ENCODE measurements around the gene TNNT3. TPM values are rescaled to one million over a fixed set of nuclear protein-coding genes. Genes with fewer than 3 reads are reported as not detected.
"Not testable (repeated sequence)": the region's sequence is repeated elsewhere in the genome, so short reads cannot be mapped to it uniquely, and the experiment has no call there.

The TNNT3 gene
- total RNA-seq, 1 experiment from 2014 or later, result not detected

DNA sequence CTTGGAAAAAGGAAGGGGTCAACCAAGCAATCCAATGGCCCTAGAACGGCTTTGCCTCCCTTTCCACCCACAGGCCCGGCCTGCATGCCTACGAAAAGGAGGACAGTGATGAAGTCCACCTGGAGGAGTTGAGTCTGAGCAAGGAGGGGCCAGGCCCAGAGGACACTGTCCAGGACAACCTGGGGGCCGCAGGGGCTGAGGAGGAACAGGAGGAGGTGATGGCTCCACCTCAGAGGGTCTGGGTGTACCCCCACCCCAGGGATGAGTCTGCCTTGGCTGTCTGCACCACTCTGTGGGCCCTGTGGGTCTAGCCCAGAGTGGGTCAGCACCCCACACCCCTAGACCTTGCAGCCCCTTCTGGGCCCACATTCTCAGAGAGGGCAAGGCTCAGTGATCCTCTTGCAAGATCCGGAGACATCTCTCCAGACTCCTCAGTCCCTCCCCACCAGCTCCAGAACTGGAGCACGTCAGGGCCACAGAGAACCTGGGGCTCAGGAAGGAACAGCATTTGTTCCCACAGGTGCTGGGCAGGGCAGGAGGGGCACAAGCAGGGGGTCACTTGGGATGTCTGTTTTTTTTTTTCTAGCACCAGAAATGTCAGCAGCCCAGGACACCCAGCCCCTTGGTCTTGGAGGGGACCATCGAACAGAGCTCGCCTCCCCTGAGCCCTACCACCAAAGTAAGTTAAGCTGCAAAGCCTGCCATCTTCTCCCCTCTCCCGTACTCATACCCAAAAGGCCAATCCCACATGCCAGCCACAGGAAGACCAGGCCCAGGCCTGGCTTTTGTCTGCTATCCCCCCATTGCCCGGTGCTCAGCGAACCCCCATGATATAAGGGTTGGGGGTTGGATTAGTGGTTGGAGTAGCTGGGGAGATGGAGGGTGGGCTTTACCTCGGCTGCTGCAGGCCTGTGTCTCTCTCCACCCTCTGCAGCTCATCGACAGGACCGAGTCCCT is 35.9 kb upstream of the TNNT3 start:
- DNase-seq (ENCODE audit: low spot score), result no peak
- Histone ChIP-seq H3K27ac (ENCODE audit: low read depth, low read length, poor library complexity, severe bottlenecking) (no peak overlapping the region), H3K4me3 (ENCODE audit: low read depth, low read length, poor library complexity, severe bottlenecking) (no peak overlapping the region), H3K27me3 (replicated peaks; ENCODE audit: insufficient read depth, low read depth, low read length, poor library complexity) (no peaks in the 10 kb centered on the region), H3K9me3 (ENCODE audit: low read depth, low read length, poor library complexity, severe bottlenecking) (no peaks in the 10 kb centered on the region), H3K36me3 (ENCODE audit: insufficient read depth, low read length, poor library complexity, severe bottlenecking) (no peaks in the 10 kb centered on the region), H3K4me1 (ENCODE audit: insufficient read depth, low read length, poor library complexity, severe bottlenecking) (no peaks in the 10 kb centered on the region)
- ChIA-PET POLR2A (ENCODE audit: low non-redundant PET) (no interaction called here), CTCF (interaction anchor here (4.0 kb wide), 1 partner anchor 268 kb away, joined by 74 read pairs; no protein-coding TSS in a partner anchor)
- TF ChIP-seq EZH2 (IDR thresholded peaks at IDR 0.05; ENCODE audit: borderline replicate concordance, low read depth, low read length, poor library complexity, severe bottlenecking) (no peak), CTCF (conservative IDR thresholded peaks at IDR 0.05; ENCODE audit: low read depth, low read length) (no peak)
- intact Hi-C loops (cut with micrococcal nuclease; ENCODE audit: unreplicated experiment), result loop anchor here (2.0 to 5.0 kb wide), 2 partner anchors 39 to 267 kb away; no protein-coding TSS in a partner anchor
- BruUV-seq (replicated peaks), result no TSS peak

GRCh38 chr11:1884303-1884700 is 35.2 kb upstream of the TNNT3 start:
- ChIA-PET CTCF (interaction anchor here (4.0 kb wide), 1 partner anchor 267 kb away, joined by 74 read pairs; no protein-coding TSS in a partner anchor), POLR2A (ENCODE audit: low non-redundant PET) (no interaction called here)
- no peaks in the 10 kb centered on the region for H3K4me1 ChIP-seq (ENCODE audit: insufficient read depth, low read length, poor library complexity, severe bottlenecking)
- no peaks in the 10 kb centered on the region for H3K36me3 ChIP-seq (ENCODE audit: insufficient read depth, low read length, poor library complexity, severe bottlenecking)
- H3K27me3 ChIP-seq (replicated peaks; ENCODE audit: insufficient read depth, low read depth, low read length, poor library complexity), result no peaks in the 10 kb centered on the region
- no TSS peak for BruUV-seq (replicated peaks)
- H3K9me3 ChIP-seq (ENCODE audit: low read depth, low read length, poor library complexity, severe bottlenecking), result no peaks in the 10 kb centered on the region
- no peak for TF ChIP-seq CTCF (conservative IDR thresholded peaks at IDR 0.05; ENCODE audit: low read depth, low read length)
- TF ChIP-seq EZH2 (IDR thresholded peaks at IDR 0.05; ENCODE audit: borderline replicate concordance, low read depth, low read length, poor library complexity, severe bottlenecking), result no peak
- no peak for DNase-seq (ENCODE audit: low spot score)
- no peak overlapping the region for H3K4me3 ChIP-seq (ENCODE audit: low read depth, low read length, poor library complexity, severe bottlenecking)
- intact Hi-C loops (cut with micrococcal nuclease; ENCODE audit: unreplicated experiment), result loop anchor here (5.0 kb wide), 1 partner anchor 38 kb away; no protein-coding TSS in a partner anchor
- H3K27ac ChIP-seq (ENCODE audit: low read depth, low read length, poor library complexity, severe bottlenecking), result no peak overlapping the region

- H3K4me1 ChIP-seq (ENCODE audit: insufficient read depth, low read length, poor library complexity, severe bottlenecking); H3K36me3 ChIP-seq (ENCODE audit: insufficient read depth, low read length, poor library complexity, severe bottlenecking); H3K27me3 ChIP-seq (replicated peaks; ENCODE audit: insufficient read depth, low read depth, low read length, poor library complexity); intact Hi-C loops (cut with micrococcal nuclease; ENCODE audit: unreplicated experiment); H3K4me3 ChIP-seq (ENCODE audit: low read depth, low read length, poor library complexity, severe bottlenecking); BruUV-seq (replicated peaks); CTCF ChIA-PET; DNase-seq (ENCODE audit: low spot score); H3K27ac ChIP-seq (ENCODE audit: low read depth, low read length, poor library complexity, severe bottlenecking); H3K9me3 ChIP-seq (ENCODE audit: low read depth, low read length, poor library complexity, severe bottlenecking); POLR2A ChIA-PET (ENCODE audit: low non-redundant PET): not testable (repeated sequence)
Observed at GRCh38 chr11:1886551-1886950, 33.0 kb upstream of the TNNT3 start.

Data from A673 (cell line).